DND-41 (cell line): ENCODE data around the gene SLC25A3.

Source experiments
- EZH2 ChIP-seq: IDR thresholded peaks from 3 replicates; pipeline ENCODE4 v1.6.1; 2012; ENCODE audit warnings: borderline replicate concordance, low read depth, mild to moderate bottlenecking, moderate library complexity, low read length, inconsistent platforms; ENCODE audit not compliant: severe bottlenecking
- TF ChIP-seq, protein P1 (sequence below): IDR thresholded peaks from 2 replicates; pipeline ENCODE4 v1.5.1; 2012; ENCODE audit warnings: borderline replicate concordance, low read length, moderate library complexity, mild to moderate bottlenecking; ENCODE audit not compliant: poor library complexity, severe bottlenecking; ENCODE audit errors: extremely low read depth

DNA sequence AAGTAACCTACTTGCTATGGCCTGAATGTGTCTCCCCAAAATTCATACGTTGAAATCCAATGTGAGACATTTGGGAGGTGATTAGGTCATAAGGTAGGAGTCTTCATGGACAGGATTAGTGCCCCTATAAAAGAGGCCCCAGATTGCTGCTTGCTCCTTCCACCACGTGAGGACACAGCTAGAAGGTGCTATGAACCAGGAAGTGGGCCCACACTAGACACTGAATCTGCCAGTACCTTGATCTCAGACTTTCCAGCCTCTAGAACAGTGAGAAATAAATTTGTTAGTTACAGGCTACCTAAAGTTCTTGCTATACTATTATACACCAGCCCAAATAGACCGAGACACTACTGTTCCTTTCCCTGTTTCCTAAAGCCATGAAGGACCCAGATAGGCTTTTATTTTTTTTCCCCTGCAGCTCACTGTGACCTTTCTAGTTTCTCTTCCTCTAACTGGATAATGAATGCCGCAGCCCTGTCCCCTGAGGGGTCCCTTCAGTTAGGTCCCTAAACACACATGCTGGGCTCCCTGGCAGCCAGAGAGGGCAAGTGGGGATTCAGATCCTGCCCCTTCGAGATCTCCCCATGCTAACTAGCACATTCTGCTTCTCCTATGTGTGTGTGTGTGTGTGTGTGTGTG is 19.3 kb downstream of the SLC25A3 start:
- no peak for TF ChIP-seq EZH2
- TF ChIP-seq, protein P1, sequence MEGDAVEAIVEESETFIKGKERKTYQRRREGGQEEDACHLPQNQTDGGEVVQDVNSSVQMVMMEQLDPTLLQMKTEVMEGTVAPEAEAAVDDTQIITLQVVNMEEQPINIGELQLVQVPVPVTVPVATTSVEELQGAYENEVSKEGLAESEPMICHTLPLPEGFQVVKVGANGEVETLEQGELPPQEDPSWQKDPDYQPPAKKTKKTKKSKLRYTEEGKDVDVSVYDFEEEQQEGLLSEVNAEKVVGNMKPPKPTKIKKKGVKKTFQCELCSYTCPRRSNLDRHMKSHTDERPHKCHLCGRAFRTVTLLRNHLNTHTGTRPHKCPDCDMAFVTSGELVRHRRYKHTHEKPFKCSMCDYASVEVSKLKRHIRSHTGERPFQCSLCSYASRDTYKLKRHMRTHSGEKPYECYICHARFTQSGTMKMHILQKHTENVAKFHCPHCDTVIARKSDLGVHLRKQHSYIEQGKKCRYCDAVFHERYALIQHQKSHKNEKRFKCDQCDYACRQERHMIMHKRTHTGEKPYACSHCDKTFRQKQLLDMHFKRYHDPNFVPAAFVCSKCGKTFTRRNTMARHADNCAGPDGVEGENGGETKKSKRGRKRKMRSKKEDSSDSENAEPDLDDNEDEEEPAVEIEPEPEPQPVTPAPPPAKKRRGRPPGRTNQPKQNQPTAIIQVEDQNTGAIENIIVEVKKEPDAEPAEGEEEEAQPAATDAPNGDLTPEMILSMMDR = no peak
